NCI-H2107 treated with DMSO at 0.1 percent for 48 hours (cell line): Measurements from ENCODE around the gene PHKG2.

Experiments
- DNase-seq: peaks from one replicate; lab custom pipeline; 2025; ENCODE audit not compliant: unreplicated experiment; lab: John Stamatoyannopoulos, UW

The PHKG2 gene

DNA sequence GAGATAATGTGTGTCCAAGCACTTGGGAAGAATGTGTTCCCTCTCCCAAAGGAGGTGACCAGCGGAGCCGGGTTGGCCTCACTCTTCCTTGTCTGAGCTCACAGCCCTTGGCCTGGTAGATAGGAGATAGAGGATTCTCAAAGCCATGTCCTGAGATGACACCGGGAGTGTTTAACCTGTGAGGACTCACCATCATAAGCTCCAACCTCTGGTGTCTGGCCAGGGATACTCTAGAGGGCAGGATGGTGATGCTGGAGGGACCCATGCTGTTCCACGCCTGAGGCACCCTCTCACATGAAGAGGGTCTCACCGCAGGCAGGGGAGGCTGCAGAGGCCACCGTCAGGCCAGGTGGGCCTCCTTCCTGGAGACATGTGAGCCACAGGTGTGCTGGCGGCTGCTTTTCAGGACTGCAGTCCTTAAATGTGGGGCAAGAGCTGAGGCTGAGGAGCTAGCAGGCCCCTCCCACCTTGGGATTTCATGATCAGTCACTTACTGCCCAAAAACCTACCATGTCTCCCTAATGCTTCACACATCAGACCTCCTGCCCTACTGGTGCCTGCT, 45.4 kb downstream of the PHKG2 start:
- no peak for DNase-seq

DNA sequence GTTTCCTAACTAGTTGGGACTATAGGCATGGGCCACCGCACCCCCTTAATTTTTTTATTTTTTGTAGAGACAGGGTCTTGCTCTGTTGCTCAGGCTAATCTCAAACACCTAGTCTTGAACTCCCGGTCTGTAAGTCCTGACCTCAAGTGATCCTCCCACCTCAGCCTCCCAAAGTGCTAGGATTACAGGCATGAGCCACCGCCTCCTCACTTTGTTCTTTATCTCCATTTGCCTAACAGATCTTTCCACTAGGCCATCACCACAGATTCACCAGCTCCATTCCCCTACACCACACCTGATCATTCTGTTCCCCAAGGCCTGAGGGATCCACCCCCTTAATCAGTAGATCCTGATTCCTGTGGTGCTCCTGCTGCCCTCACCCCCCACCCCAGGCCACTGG, 46.4 kb downstream of the PHKG2 start:
- DNase-seq: no peak

- DNase-seq: no peak
Observed at GRCh38 chr16:30797670-30798309, 49.6 kb downstream of the PHKG2 start.
